NCI-H1105 (cell line): Measurements from ENCODE around the gene PRKCH.

Experiments used
- DNase-seq: peaks from one replicate; lab custom pipeline; 2025; lab: John Stamatoyannopoulos, UW

PRKCH gene

DNA sequence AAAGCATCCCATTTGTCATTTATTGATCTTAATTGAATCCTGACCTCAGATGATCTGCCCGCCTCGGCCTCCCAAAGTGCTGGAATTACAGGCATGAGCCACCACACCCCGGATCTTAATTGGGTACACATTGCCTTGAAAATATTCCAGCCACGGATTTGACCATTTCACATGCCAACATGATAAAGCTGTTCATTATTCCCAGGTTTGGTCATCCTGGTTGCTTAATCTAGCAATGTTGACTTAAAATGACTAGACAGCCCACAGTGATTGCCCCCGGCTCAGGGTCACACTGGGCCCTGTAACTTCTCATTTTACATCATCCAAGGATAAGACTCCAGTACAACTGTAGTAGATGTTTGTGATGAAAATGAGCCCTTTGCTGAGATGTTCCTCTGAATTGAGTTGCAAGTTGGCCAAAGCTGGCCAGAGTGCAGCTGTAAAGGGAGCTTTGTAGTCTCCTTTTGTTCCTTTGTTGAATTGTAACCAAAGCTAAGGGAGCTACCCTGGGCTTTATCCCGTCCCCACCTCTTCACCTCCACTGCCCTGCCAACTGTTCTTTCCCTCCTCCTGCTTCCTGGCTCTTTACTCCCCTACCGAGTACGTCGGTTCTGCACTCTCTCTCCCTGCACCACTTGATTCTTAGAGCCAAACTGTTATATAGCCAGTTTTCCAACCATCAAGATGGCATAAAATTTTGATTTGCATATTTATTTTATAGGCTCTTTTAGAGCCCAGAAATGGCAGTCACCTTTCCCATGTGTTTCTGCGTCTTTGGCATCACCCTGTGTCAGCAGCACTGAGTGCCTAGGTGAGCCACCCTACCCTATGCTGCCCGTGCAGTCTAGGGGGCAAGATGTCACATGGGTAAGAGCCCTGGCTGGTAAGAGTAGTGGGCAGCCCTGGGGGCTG is 232.6 kb downstream of the PRKCH start:
- no peak for DNase-seq

GRCh38 chr14:61555056-61555838 is 233.9 kb downstream of the PRKCH start:
- DNase-seq, result no peak

DNA sequence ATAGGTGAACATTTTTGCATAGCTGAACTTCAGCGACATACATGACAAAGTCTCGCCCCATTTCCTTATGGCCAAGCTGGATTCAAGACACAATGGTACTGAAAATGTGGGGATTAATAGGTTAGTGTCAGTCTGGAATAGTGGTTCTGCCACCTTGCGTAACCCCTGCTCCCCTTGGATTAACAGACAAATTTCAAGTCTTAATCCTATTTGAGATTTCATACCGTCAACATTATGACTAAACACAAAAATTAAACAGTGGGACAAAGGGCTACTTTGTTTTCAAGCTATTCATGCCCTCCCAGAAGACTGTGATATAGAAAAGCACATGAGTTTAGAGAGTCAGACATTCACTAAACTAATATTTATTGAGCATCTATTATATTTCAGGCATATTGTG is 235.1 kb downstream of the PRKCH start:
- no peak for DNase-seq

- DNase-seq, result no peak
These were observed 235.9 kb downstream of the PRKCH start for GRCh38 chr14:61557262-61557661.

DNA sequence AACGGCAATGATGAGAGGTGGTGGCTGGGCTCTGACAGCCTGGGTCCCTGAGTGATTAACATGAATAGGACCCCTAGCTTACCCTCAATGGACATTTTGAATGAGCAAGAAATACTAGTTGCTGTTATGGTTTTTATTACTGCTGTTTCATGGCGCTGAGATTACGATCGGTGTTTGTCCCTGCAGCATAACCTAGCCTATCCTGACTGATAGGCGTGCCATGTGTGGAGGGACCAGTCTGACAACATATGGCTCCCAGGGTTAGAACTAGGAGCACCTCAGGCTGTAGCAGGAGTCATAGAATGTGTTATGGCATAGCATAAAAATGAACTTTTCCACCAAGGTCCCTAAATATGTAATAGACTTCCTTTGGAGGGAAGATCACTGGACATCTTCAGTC is 236.5 kb downstream of the PRKCH start:
- no peak for DNase-seq

- no peak for DNase-seq
These were observed 236.9 kb downstream of the PRKCH start for GRCh38 chr14:61558271-61558670.

GRCh38 chr14:61559641-61560201 is 238.3 kb downstream of the PRKCH start:
- no peak for DNase-seq

GRCh38 chr14:61560323-61560722 is 238.9 kb downstream of the PRKCH start:
- DNase-seq, result no peak

DNA sequence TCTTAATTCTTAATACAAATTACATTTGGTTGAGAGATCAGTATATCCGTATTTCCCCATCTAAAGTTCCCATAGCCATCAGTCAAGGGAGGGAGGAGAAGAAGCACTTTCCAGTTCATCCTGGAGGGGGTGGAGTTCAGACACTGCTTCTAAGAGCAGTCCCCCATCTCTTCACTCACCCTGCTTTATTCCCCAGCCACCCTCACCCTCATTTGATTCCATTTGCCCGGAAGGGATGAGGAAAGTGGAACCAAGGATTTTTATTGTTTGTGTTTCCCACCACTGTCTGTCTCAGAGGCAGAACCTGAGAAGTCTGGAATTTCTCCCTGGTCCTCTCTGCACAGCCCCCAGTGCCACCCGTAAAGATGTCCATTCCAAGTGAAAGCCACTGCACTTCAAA is 239.7 kb downstream of the PRKCH start:
- no peak for DNase-seq

- no peak for DNase-seq
These were observed 240.4 kb downstream of the PRKCH start for GRCh38 chr14:61561657-61562276.

DNA sequence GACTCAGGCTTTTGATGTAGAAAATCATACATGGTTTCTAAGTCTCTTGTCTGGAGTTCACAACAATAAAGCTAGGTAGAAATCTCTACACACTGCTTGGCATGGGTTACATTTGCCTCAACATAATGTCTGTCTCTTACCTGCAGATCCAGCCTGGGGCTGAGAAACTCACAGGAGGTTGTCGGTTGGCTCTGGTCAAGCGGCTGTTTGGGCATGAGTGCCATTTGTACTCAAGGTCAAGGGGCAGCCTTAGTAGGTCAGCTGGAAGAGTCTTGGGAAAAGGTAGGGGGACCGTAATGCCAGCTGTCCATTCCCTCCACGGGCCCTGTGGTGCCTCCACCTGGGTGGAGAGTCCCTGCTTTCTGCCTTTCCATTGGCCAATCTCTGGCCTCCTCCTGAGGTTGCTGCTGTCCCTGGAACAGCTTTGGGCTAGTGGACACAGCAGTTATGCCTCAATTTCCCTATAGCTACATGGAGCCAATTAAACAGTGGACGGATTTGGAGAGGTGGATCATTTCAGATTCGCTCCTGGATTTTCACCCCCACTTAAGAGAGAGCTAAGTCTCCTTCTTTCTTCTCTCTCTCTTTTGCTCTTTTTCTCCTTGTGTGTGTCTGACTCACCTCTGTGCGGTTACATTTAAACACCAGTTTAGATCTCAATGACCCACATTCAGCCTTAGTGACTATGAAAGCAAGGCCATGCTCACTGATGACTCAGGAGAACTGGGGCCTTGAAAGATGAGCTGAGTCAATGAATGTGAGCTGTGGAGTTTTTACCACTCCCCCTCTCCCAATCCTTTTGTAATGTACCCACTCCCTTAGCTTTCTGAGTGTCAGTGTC is 241.2 kb downstream of the PRKCH start:
- DNase-seq, result no peak

DNA sequence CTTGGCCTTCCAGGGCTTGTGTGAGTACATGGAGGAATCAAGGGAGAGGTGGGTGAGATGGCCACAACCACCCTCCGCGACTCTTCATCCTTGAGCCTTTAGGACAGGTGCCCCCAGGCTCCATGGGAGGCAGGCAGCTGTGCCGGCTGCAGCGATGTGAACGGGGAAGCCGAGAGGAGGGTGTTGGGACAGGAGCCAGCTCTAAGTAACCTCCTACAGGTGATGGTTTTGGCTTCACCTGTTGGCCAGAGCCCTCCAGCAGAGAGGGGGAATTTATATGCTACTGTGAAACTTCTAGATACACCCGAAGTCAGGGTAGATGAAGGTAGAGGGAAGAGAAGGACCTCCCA is 241.8 kb downstream of the PRKCH start:
- peak; percentile 42 for DNase-seq

DNA sequence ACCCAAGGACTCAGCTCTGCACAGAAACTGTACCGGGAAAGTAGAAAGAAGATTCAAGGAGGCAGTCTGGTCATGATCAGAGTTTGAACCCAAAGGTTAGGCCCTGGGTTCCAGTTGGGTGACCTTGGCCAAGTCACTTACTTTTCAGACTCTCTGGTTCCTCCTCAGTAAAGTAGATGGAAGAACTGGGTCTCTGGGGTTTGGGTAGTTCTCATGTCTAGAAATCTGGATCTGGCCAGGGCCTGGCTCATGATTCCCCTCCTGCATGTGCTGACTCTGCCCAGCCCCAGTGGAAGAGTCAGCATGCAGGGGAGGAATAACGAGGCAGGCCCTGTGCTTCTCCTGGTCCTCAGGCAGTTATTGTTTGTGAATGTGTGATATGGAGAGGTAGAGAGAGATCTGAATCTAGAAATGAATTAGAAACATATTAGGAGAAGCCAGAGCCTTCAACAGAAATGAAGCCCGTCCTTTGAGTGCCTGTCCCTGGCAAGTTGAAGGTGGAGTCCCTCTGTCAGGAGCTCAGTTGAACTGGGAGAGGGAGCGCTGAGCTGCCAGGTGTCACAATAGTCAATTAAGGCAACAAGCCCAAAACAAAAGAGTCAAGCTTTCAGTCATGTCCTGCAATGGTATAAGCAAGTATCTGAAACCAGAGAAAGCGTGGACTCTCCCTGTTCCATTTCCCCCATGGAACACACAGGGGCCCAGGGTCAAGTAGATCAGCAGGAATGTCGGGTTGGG is 242.7 kb downstream of the PRKCH start:
- no peak for DNase-seq

DNA sequence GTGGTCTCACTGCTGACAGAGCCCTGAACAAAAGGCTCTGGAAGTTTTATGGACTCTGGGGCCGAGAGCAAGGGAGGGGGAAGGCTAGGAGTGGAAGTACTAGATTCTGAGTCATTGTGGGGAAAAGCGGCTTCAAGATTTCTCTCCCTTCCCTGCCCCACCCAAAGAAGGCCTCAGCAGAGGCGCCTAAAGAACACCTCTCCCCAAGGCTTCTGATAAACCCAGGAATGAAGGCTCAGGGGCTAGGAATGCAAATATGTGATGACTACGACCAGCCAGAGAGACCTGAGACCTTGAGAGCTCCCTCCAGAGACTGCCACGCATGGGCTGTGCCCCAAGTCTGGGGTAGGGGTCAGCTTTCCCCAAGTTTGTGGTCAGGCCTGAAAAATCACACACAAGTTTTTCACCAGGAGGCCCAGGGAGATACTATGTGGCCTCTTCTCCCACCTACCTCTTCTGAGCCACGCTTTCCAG is 243.3 kb downstream of the PRKCH start:
- DNase-seq, result no peak

DNA sequence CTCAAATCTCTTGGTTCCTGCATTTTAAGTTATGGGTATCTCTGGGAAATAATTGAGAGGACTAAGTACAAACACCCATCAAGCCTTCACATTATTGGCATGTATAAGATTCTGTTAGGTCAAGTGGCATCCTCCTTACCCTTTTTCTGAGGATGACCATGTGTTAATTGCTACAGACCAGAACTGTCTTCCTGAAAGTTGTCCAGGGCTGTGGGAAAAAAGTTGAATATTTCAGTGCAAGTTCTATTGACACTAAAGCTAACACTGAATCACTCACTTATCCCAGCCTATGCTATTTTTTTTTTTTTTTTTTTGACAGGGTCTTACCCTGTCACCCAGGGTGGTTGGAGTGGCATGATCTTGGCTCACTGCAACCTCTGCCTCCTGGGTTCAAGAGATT is 243.8 kb downstream of the PRKCH start:
- no peak for DNase-seq

DNA sequence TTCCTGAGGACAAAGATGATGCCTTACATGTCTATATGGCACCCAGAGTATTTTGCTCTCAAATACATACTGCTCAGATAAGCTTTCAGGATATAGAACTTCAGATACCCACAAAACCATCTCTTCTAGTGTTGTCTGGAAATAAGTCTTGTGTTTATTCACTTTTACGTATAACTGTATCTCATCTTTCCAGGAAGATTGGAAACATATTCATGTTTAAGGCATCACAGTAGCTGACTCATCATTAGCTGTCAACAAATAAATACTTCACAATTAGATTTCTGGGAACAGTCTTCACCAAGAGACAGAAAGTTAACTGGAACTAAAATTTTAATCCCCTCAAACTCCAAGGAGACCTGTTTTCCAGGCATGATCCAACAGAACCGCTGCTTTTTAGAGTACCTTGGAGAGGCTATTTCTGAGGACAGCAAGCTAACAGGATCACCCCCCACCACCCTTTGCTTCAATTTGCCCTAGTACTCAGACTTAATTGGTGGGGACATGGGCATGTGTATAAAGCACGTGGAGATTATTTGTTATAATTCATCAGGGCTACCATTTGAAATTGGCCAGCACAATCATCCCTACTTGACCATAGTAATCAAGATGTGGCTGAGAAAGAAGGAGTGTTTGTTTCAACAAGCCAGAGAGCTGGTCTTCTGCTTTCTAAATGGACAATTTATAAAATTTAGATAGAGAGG is 244.6 kb downstream of the PRKCH start:
- DNase-seq, result no peak

GRCh38 chr14:61566537-61567225 is 245.3 kb downstream of the PRKCH start:
- no peak for DNase-seq

- DNase-seq, result no peak
These were observed 246.6 kb downstream of the PRKCH start for GRCh38 chr14:61567838-61568571.

- DNase-seq, result no peak
These were observed 247.2 kb downstream of the PRKCH start for GRCh38 chr14:61568572-61569011.
